Dermis blood vessel endothelial cell (primary cell): Measurements from ENCODE around the gene LTO1. TPM values are rescaled to one million over a fixed set of nuclear protein-coding genes. Genes with fewer than 3 reads are reported as not detected.

ENCODE experiments used
- DNase-seq: peaks from one replicate; pipeline ENCODE4 v3.0.0; 2010
- total RNA-seq: library from RNA; depleted of rRNA; stranded (reverse); fragments of >200 nt; gene quantifications from 2 replicates; pipeline ENCODE4 v1.2.3, GENCODE V29; 2014

The LTO1 gene
- 11.9 and 16.0 TPM in 2 replicates for total RNA-seq

- peak; percentile 97 for DNase-seq
Observed at GRCh38 chr11:69674886-69675714, at the start of gene LTO1. Gene LTO1, minus strand, starts transcription at chr11:69675353. Its CDS starts 114 bp downstream, at chr11:69675239.

GRCh38 chr11:69721745-69722144, 46.6 kb upstream of the LTO1 start:
- no peak for DNase-seq

GRCh38 chr11:69721106-69721505, 46.0 kb upstream of the LTO1 start:
- DNase-seq = no peak

- no peak for DNase-seq
Observed at GRCh38 chr11:69718912-69719311, 43.8 kb upstream of the LTO1 start.

GRCh38 chr11:69718147-69718546, 43.0 kb upstream of the LTO1 start:
- peak; percentile 54 for DNase-seq

- no peak for DNase-seq
Observed at GRCh38 chr11:69716891-69717747, 42.0 kb upstream of the LTO1 start.

GRCh38 chr11:69716099-69716498, 40.9 kb upstream of the LTO1 start:
- DNase-seq = no peak

- DNase-seq = no peak
Observed at GRCh38 chr11:69715446-69715845, 40.3 kb upstream of the LTO1 start.

- DNase-seq = no peak
Observed at GRCh38 chr11:69711822-69712801, 37.0 kb upstream of the LTO1 start.

GRCh38 chr11:69708736-69709401, 33.7 kb upstream of the LTO1 start:
- no peak for DNase-seq

GRCh38 chr11:69707176-69707575, 32.0 kb upstream of the LTO1 start:
- DNase-seq = no peak

GRCh38 chr11:69705901-69706787, 31.0 kb upstream of the LTO1 start:
- no peak for DNase-seq

- no peak for DNase-seq
Observed at GRCh38 chr11:69705351-69705811, 30.2 kb upstream of the LTO1 start.

GRCh38 chr11:69704508-69705253, 29.5 kb upstream of the LTO1 start:
- DNase-seq = peak; percentile 42

- DNase-seq = no peak
Observed at GRCh38 chr11:69703768-69704507, 28.8 kb upstream of the LTO1 start, which contains the start of gene FGF19. Gene FGF19, minus strand, starts transcription at chr11:69704022. Its CDS starts 146 bp downstream, at chr11:69703876.

GRCh38 chr11:69703453-69703767, 28.3 kb upstream of the LTO1 start:
- DNase-seq = no peak

GRCh38 chr11:69702769-69703452, 27.8 kb upstream of the LTO1 start:
- no peak for DNase-seq

GRCh38 chr11:69702239-69702691, 27.1 kb upstream of the LTO1 start:
- DNase-seq = no peak
